Measurements from ENCODE around the gene SNX6. TPM values are rescaled to one million over a fixed set of nuclear protein-coding genes. Genes with fewer than 3 reads are reported as not detected.
A peak's percentile ranks its signal among the peaks of the same experiment; 100 is the strongest.
"Not testable (repeated sequence)": the region's sequence is repeated elsewhere in the genome, so short reads cannot be mapped to it uniquely, and the experiment has no call there.

Gene SNX6
- total and polyA plus RNA-seq, 4 experiments from 2014 or later = 81.0 to 212 (median 114) TPM

DNA sequence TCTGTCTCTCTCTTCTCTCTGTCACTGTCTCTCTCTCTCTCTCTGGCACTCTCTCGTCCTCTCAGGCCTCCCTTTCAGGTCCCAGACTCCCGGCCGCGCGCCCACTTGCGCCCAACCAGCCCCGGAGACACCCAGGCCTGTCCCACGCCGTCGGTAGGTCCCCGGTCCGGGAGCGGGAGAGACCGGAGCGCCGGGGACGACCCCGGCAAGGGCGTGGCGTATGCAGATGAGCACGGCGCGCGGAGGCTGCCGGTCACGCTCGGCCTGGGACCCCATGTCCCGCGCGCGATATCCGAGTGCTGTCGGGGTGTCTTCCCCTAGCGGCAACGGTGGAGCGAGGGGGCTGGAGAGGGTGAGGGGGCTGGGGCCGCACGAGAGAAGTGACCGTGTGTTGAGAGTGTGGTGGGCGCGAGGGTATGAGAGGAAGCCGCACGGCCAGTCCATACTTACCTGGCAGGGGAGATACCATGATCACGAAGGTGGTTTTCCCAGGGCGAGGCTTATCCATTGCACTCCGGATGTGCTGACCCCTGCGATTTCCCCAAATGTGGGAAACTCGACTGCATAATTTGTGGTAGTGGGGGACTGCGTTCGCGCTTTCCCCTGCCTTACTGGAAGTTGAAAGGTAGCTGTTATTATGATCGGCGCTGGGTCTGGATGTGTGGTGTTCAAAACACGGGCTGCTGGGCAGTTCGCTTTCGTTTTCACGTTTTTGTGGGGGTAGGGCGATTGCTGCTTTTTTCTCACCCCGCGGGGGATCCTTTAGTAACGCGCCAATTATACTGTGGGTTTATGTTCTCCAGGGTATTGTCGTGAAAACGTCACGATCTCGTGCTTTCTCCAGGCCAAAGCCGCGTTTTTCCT, 83.4 kb downstream of the SNX6 start:
- peaks cover 0 to 16% (median 5%) of the 10 kb centered on the region in 8 donors for H3K9me3 Mint-ChIP-seq
- H3K4me3 ChIP-seq (ENCODE audit: low read length in 2 of 2); H3K36me3 ChIP-seq (ENCODE audit: insufficient read depth, low read length); H3K9me3 ChIP-seq (ENCODE audit: control insufficient read depth in 1 of 2, low read length in 2 of 2); CTCF ChIA-PET (ENCODE audit: partially characterized antibody); H3K36me3 Mint-ChIP-seq; H3K27me3 ChIP-seq (ENCODE audit: insufficient read depth, low read length); H3K27ac ChIP-seq (ENCODE audit: low read depth, low read length); H3K4me1 ChIP-seq (ENCODE audit: insufficient read depth, low read length); H3K4me3 Mint-ChIP-seq; H3K27me3 Mint-ChIP-seq; intact Hi-C loops (cut with micrococcal nuclease); H3K27ac Mint-ChIP-seq; POLR2A ChIA-PET (ENCODE audit: partially characterized antibody); DNase-seq; H3K4me1 Mint-ChIP-seq: not testable (repeated sequence)

DNA sequence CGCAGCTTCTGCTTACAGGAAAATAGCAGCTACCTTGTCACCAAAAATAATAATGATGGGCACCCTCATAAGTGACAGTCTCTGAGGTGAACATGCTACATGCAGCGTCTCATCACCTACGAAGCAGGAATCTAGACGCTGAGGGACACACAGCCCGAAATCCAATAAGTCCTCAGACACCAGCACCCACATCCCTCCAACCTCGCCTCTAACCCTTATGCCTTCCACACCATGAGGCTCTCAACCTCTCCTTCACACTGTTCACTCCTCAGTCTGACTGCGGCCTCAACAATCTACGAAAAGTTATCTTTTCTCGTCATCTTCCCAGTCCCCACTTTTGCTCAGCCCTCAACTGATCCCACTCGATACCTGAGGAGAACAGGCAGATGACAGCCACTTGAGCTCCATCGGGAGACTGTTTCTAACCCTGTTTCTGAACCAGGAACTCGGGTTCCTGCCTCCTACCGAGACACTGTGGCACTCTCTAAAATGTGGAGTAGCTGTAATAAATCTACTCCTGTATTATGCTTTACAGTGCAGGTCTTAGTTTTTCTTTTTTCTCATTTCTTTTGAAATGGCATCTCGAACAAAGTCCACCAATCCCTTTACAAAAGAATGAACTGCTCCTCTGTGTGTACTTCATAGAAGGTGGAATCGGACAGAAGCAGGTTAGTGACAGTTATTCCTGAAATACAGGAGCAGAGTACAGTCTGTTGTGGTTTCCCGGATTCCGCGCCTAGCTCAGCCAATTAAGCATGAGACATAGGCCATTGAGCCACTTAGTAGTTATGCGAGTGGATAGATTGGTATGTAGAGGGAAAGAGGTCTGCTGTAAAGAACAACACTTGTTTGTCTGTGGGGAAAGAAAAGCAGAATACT, 89.5 kb downstream of the SNX6 start:
- peak overlapping the region in 1 of 2 donors; percentile 94 for H3K4me3 ChIP-seq (ENCODE audit: low read length in 2 of 2)
- H3K27ac Mint-ChIP-seq = peak overlapping the region; percentile 97 to 100 (median 99)
- H3K9me3 ChIP-seq (ENCODE audit: control insufficient read depth in 1 of 2, low read length in 2 of 2); H3K27me3 Mint-ChIP-seq; H3K9me3 Mint-ChIP-seq; intact Hi-C loops (cut with micrococcal nuclease); H3K27me3 ChIP-seq (ENCODE audit: insufficient read depth, low read length); CTCF ChIA-PET (ENCODE audit: partially characterized antibody); DNase-seq; H3K36me3 ChIP-seq (ENCODE audit: insufficient read depth, low read length): not testable (repeated sequence)
- POLR2A ChIA-PET (ENCODE audit: partially characterized antibody) = interaction anchor here (1.0 to 2.0 kb wide), 6 partner anchors 8 to 863 kb away, joined by 3 to 13 read pairs (median 4); partner anchors contain the start of genes PPP2R3C and PSMA6
- peaks cover 4 to 21% of the 10 kb centered on the region in 2 donors for H3K36me3 Mint-ChIP-seq
- H3K27ac ChIP-seq (ENCODE audit: low read depth, low read length) = peak overlapping the region; percentile 100
- H3K4me1 ChIP-seq (ENCODE audit: insufficient read depth, low read length) = peaks cover 31% of the 10 kb centered on the region
- peaks cover 19 to 45% (median 31%) of the 10 kb centered on the region in 4 donors for H3K4me1 Mint-ChIP-seq
- peak overlapping the region; percentile 97 to 100 (median 99) for H3K4me3 Mint-ChIP-seq

DNA sequence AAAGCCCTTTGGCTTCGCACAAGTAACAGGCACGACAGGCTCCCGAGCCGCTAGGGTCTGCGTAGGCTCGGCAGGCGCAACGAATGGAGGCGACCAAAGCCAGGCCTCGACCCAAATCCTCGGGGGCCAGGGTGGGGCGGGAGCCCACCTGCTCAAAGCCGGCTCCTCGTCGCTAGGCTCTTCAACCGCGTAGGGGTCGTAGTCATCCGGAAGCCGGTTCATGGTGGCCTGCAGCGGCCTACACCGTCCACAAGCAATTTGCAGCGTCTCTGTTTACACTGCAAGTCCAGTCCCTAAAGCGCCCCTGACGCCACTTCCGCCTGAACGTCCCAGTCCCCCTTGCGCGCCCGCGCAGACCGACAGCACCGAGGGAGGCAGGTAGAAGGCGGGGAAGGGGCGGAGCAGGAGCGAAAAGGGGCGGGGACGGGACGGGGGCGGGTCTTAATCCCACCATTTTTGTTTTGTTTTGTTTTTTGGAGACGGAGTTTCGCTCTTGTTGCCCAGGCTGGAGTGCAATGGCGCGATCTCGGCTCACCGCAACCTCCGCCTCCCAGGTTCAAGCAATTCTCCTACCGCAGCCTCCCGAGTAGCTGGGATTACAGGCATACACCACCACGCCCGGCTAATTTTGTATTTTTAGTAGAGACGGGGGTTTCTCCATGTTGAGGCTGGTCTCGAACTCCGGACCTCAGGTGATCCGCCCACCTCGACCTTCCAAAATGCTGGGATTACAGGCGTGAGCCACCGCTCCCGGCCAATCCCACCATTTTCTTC, 90.4 kb downstream of the SNX6 start, which contains the start of gene EAPP:
Gene EAPP, minus strand, starts transcription at position 295 of the 774 bp plus-strand sequence. Its CDS starts 73 bp downstream, at position 222.
- ChIA-PET POLR2A (ENCODE audit: partially characterized antibody) (interaction anchor here (1.0 to 2.0 kb wide), 7 partner anchors 9 to 864 kb away, joined by 3 to 13 read pairs (median 4); partner anchors contain the start of genes PPP2R3C and PSMA6), CTCF (ENCODE audit: partially characterized antibody) (no interaction called here)
- Histone ChIP-seq H3K27me3 (ENCODE audit: insufficient read depth, low read length) (no peaks in the 10 kb centered on the region), H3K4me1 (ENCODE audit: insufficient read depth, low read length) (peaks cover 31% of the 10 kb centered on the region), H3K36me3 (ENCODE audit: insufficient read depth, low read length) (peaks cover 8% of the 10 kb centered on the region), H3K9me3 (ENCODE audit: control insufficient read depth in 1 of 2, low read length in 2 of 2) (no peaks in the 10 kb centered on the region), H3K27ac (ENCODE audit: low read depth, low read length) (peak within 1 kb of the TSS; percentile 100), H3K4me3 (ENCODE audit: low read length in 2 of 2) (peak within 1 kb of the TSS; percentile 66 to 94)
- Mint-ChIP-seq H3K4me3 (peak within 1 kb of the TSS; percentile 97 to 100 (median 99)), H3K27ac (peak within 1 kb of the TSS; percentile 97 to 100 (median 99)), H3K36me3 (peaks cover 4 to 21% of the 10 kb centered on the region in 2 donors), H3K27me3 (no peaks in the 10 kb centered on the region), H3K9me3 (peaks cover 0 to 2% (median 0%) of the 10 kb centered on the region in 8 donors), H3K4me1 (peaks cover 19 to 45% (median 31%) of the 10 kb centered on the region in 4 donors)
- peak; percentile 91 to 97 (median 93) for DNase-seq
- intact Hi-C loops (cut with micrococcal nuclease) = loop anchor here (5.0 to 10.0 kb wide), 5 partner anchors 77 to 1285 kb away; partner anchors contain the start of genes BRMS1L, NFKBIA, PPP2R3C and PRORP

DNA sequence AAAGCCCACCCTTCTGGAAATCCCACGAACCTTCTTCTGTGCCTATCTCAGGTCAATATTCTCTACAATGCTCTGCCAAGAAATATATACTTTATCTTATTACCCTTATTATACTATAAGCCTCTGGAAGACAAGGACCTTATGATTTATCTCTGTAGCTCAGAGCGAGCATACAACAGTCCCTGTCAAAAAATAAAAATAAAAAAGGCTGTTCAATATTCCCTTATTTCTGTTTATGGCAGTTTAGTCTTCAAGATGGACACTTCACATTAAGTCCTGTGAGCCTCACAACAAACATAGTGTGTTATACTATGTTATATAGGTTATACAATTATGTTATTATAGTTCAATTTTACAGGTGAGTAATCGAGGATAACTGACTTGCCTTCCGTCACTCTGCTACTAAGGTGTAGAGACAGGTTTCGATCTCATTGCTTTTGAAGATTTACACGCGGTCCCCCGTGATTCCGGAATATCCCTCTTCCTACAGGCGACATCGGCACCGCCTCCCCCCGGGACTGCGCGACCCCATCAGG, 91.0 kb downstream of the SNX6 start:
- Mint-ChIP-seq H3K4me3 (peak overlapping the region; percentile 97 to 100 (median 99)), H3K4me1 (peaks cover 19 to 50% (median 33%) of the 10 kb centered on the region in 4 donors), H3K27ac (peak overlapping the region; percentile 97 to 100 (median 99)), H3K27me3 (no peaks in the 10 kb centered on the region), H3K9me3 (peaks cover 0 to 2% (median 0%) of the 10 kb centered on the region in 8 donors), H3K36me3 (peaks cover 4 to 26% of the 10 kb centered on the region in 2 donors)
- peak overlapping the region; percentile 100 for H3K27ac ChIP-seq (ENCODE audit: low read depth, low read length)
- intact Hi-C loops (cut with micrococcal nuclease) = loop anchor here (5.0 to 10.0 kb wide), 5 partner anchors 77 to 1286 kb away; partner anchors contain the start of genes BRMS1L, NFKBIA, PPP2R3C and PRORP
- DNase-seq = no peak
- peaks cover 11% of the 10 kb centered on the region for H3K36me3 ChIP-seq (ENCODE audit: insufficient read depth, low read length)
- peaks cover 31% of the 10 kb centered on the region for H3K4me1 ChIP-seq (ENCODE audit: insufficient read depth, low read length)
- peak overlapping the region; percentile 66 to 94 for H3K4me3 ChIP-seq (ENCODE audit: low read length in 2 of 2)
- ChIA-PET POLR2A (ENCODE audit: partially characterized antibody) (interaction anchor here (0.7 to 2.0 kb wide), 4 partner anchors 15 to 442 kb away, joined by 3 to 13 read pairs (median 4); partner anchors contain the start of gene SNX6), CTCF (ENCODE audit: partially characterized antibody) (no interaction called here)
- no peaks in the 10 kb centered on the region for H3K9me3 ChIP-seq (ENCODE audit: control insufficient read depth in 1 of 2, low read length in 2 of 2)
- no peaks in the 10 kb centered on the region for H3K27me3 ChIP-seq (ENCODE audit: insufficient read depth, low read length)

DNA sequence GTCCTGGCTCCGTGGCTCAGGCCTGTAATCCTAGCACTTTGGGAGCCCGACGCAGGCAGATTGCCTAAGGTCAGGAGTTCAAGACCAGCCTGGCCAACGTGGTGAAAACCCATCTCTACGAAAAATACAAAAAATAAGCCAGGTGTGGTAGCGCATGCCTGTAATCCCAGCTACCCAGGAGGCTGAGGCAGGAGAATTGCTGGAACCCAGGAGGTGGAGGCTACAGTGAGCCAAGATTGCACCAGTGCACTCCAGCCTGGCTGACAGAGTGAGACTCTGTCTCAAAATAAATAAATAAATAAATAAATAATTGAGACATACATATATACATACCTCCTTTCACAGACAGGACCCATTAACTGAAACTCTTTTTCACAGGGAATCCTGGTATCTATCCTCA, 91.9 kb downstream of the SNX6 start:
- DNase-seq; H3K9me3 Mint-ChIP-seq; H3K27me3 ChIP-seq (ENCODE audit: insufficient read depth, low read length); H3K9me3 ChIP-seq (ENCODE audit: control insufficient read depth in 1 of 2, low read length in 2 of 2); H3K4me3 ChIP-seq (ENCODE audit: low read length in 2 of 2); H3K27me3 Mint-ChIP-seq; CTCF ChIA-PET (ENCODE audit: partially characterized antibody): not testable (repeated sequence)
- Mint-ChIP-seq H3K4me3 (peak overlapping the region; percentile 49 to 100 (median 99)), H3K27ac (peak overlapping the region in 6 of 7 donors; percentile 74 to 100 (median 98)), H3K36me3 (peaks cover 11 to 33% of the 10 kb centered on the region in 2 donors), H3K4me1 (peaks cover 22 to 57% (median 39%) of the 10 kb centered on the region in 4 donors)
- Histone ChIP-seq H3K4me1 (ENCODE audit: insufficient read depth, low read length) (peaks cover 31% of the 10 kb centered on the region), H3K36me3 (ENCODE audit: insufficient read depth, low read length) (peaks cover 17% of the 10 kb centered on the region), H3K27ac (ENCODE audit: low read depth, low read length) (peak overlapping the region; percentile 100)
- POLR2A ChIA-PET (ENCODE audit: partially characterized antibody) = interaction anchor here (0.7 to 1.7 kb wide), 2 partner anchors 92 to 443 kb away, joined by 3 to 6 read pairs; partner anchors contain the start of gene SNX6
- intact Hi-C loops (cut with micrococcal nuclease) = loop anchor here (5.0 to 10.0 kb wide), 5 partner anchors 76 to 1287 kb away; partner anchors contain the start of genes BRMS1L, NFKBIA, PPP2R3C and PRORP

DNA sequence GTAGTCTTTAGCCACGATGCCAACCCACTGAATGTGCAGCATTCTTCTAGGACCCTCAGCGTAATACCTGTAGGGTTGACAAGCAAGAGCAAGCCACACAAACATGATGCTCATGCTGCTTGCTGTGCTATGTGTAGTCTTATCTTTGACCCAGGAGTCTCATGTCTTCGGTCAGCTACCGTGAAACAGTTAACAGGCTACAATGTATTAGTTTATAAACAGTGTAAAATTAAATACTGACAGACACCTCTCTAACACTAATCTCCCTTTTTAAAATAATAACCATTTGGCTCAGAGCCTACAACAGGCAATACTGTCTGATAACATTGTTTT, 92.3 kb downstream of the SNX6 start:
- ChIA-PET POLR2A (ENCODE audit: partially characterized antibody) (interaction anchor here (0.6 to 1.7 kb wide), 3 partner anchors 23 to 509 kb away, joined by 3 to 6 read pairs (median 6); no protein-coding TSS in a partner anchor), CTCF (ENCODE audit: partially characterized antibody) (interaction anchor here (0.8 kb wide), 1 partner anchor 9 kb away, joined by 3 read pairs; no protein-coding TSS in a partner anchor)
- Mint-ChIP-seq H3K36me3 (peaks cover 12 to 34% of the 10 kb centered on the region in 2 donors), H3K4me3 (peak overlapping the region in 7 of 8 donors; percentile 21 to 73 (median 53)), H3K27ac (peak overlapping the region in 5 of 7 donors; percentile 25 to 97 (median 57)), H3K27me3 (no peaks in the 10 kb centered on the region), H3K9me3 (peaks cover 0 to 2% (median 0%) of the 10 kb centered on the region in 8 donors), H3K4me1 (peaks cover 22 to 57% (median 39%) of the 10 kb centered on the region in 4 donors)
- Histone ChIP-seq H3K27ac (ENCODE audit: low read depth, low read length) (peak overlapping the region; percentile 34), H3K27me3 (ENCODE audit: insufficient read depth, low read length) (no peaks in the 10 kb centered on the region), H3K9me3 (ENCODE audit: control insufficient read depth in 1 of 2, low read length in 2 of 2) (no peaks in the 10 kb centered on the region), H3K4me3 (ENCODE audit: low read length in 2 of 2) (no peak overlapping the region), H3K4me1 (ENCODE audit: insufficient read depth, low read length) (peaks cover 31% of the 10 kb centered on the region), H3K36me3 (ENCODE audit: insufficient read depth, low read length) (peaks cover 17% of the 10 kb centered on the region)
- intact Hi-C loops (cut with micrococcal nuclease) = loop anchor here (5.0 to 10.0 kb wide), 5 partner anchors 75 to 1287 kb away; partner anchors contain the start of genes BRMS1L, NFKBIA, PPP2R3C and PRORP
- DNase-seq = no peak
